Heart left ventricle (tissue), 13 donors: ENCODE data around the gene ATP1B2.

Experiments used
- POLR2A ChIP-seq, 2 donors: fragments of 450-650 bp; IDR thresholded peaks; one replicate each; pipeline ENCODE4 v1.6.1; 2017; ENCODE audit warnings: antibody characterized with exemption in 2 of 2, mild to moderate bottlenecking in 2 of 2, moderate library complexity in 2 of 2
- TF ChIP-seq, protein P1 (sequence below), 12 donors: fragments of 200-600 bp; sonication (generic) in 4 of 12; IDR thresholded peaks; one replicate each; pipeline versions ENCODE4 v1.5.0 to v1.8.0; 2018 to 2022; ENCODE audit warnings: antibody characterized with exemption in 12 of 12, mild to moderate bottlenecking in 5 of 12
- donor health status: ischemic (EF 13 %, LVEDD 7.1; RV severe dilation, severe dysfunction).
- donor health status: DM: no; HTN: yes; CAD: no.
- donor health status: DM: no; HTN: no; CAD: no.
- donor health status: ischemic (EF 25% LVEDD 6.9; RV normal size, moderate dysfunction).
- donor health status: ischemic (EF 25% LVEDD 5.7; RV mildly dilated, moderate dysfunction).
- donor health status: ischemic (EF 35%, LVEDD 5.7; RV mildly dilated, moderate dysfunction).
- donor health status: nonischemic (EF 11% LVEDD 7.7; RV severe dilation, severe dysfunction).
- donor health status: DM: yes; HTN: yes; CAD: no.
- donor health status: PGD.
- donor health status: ischemic (EF 29% LVEDD 5.4; RV normal size, mild dysfunction).
- donor health status: nonischemic (EF 23%, LVEDD 6.1; RV moderate dilation, normal function).

DNA sequence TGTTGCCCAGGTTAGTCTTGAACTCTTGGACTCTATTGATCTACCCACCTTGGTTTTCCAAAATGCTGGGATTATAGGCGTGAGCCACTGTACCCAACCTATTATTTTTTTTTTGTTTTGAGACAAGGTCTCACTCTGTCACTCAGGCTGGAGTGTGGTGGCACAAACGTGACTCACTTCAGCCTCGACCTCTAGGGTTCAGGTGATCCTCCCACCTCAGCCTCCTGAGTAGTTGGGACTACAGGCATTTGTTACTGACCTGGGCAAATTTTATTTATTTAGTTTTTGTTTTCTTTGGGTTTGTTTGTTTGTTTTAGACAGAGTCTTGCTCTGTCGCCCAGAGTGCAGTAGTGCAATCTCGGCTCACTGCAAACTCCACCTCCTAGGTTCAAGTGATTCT is 27.1 kb upstream of the ATP1B2 start:
- TF ChIP-seq, protein P1, sequence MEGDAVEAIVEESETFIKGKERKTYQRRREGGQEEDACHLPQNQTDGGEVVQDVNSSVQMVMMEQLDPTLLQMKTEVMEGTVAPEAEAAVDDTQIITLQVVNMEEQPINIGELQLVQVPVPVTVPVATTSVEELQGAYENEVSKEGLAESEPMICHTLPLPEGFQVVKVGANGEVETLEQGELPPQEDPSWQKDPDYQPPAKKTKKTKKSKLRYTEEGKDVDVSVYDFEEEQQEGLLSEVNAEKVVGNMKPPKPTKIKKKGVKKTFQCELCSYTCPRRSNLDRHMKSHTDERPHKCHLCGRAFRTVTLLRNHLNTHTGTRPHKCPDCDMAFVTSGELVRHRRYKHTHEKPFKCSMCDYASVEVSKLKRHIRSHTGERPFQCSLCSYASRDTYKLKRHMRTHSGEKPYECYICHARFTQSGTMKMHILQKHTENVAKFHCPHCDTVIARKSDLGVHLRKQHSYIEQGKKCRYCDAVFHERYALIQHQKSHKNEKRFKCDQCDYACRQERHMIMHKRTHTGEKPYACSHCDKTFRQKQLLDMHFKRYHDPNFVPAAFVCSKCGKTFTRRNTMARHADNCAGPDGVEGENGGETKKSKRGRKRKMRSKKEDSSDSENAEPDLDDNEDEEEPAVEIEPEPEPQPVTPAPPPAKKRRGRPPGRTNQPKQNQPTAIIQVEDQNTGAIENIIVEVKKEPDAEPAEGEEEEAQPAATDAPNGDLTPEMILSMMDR (IDR thresholded peaks at IDR 0.05) = no peak
- no peak for TF ChIP-seq POLR2A (IDR thresholded peaks at IDR 0.05)
